ENCODE measurements around the gene ABTB2. TPM values are rescaled to one million over a fixed set of nuclear protein-coding genes. Genes with fewer than 3 reads are reported as not detected.

ABTB2 gene
- total and polyA plus RNA-seq, 4 donors, result 0.73 to 3.3 (median 2.7) TPM

GRCh38 chr11:34397811-34398210, 40.0 kb upstream of the ABTB2 start:
- Histone ChIP-seq H3K9me3 (ENCODE audit: control insufficient read depth in 4 of 4, insufficient read depth in 3 of 4, low read length in 3 of 4) (peaks cover 0 to 3% (median under 1%) of the 10 kb centered on the region in 4 donors), H3K4me1 (ENCODE audit: control insufficient read depth in 5 of 5, insufficient read depth in 5 of 5, low read length in 5 of 5) (no peaks in the 10 kb centered on the region), H3K27ac (ENCODE audit: low read depth in 1 of 2, low read length in 1 of 2) (no peak overlapping the region), H3K4me3 (no peak overlapping the region), H3K9ac (ENCODE audit: insufficient read depth in 1 of 2, low read length in 2 of 2) (no peak overlapping the region), H3K36me3 (ENCODE audit: control insufficient read depth in 4 of 4, insufficient read depth in 4 of 4, low read length in 4 of 4) (no peaks in the 10 kb centered on the region), H3K27me3 (ENCODE audit: control insufficient read depth in 3 of 3, insufficient read depth in 3 of 3, low read length in 2 of 3) (no peaks in the 10 kb centered on the region)
- TF ChIP-seq CTCF (IDR thresholded peaks at IDR 0.05; ENCODE audit: control extremely low read depth, extremely low read depth), result no peak
- no peak for ATAC-seq (ENCODE audit: insufficient read depth, low FRiP score)
- WGBS, 2 donors, result 81 to 82% methylated on average over 2 of the region's 2 CpGs
- DNase-seq, result no peak

GRCh38 chr11:34397120-34397519, 39.3 kb upstream of the ABTB2 start:
- TF ChIP-seq CTCF (IDR thresholded peaks at IDR 0.05; ENCODE audit: control extremely low read depth, extremely low read depth), result no peak
- Histone ChIP-seq H3K9me3 (ENCODE audit: control insufficient read depth in 4 of 4, insufficient read depth in 3 of 4, low read length in 3 of 4) (peaks cover 0 to 3% (median under 1%) of the 10 kb centered on the region in 4 donors), H3K27me3 (ENCODE audit: control insufficient read depth in 3 of 3, insufficient read depth in 3 of 3, low read length in 2 of 3) (no peaks in the 10 kb centered on the region), H3K27ac (ENCODE audit: low read depth in 1 of 2, low read length in 1 of 2) (no peak overlapping the region), H3K4me1 (ENCODE audit: control insufficient read depth in 5 of 5, insufficient read depth in 5 of 5, low read length in 5 of 5) (no peaks in the 10 kb centered on the region), H3K36me3 (ENCODE audit: control insufficient read depth in 4 of 4, insufficient read depth in 4 of 4, low read length in 4 of 4) (no peaks in the 10 kb centered on the region), H3K4me3 (no peak overlapping the region), H3K9ac (ENCODE audit: insufficient read depth in 1 of 2, low read length in 2 of 2) (no peak overlapping the region)
- DNase-seq (no peak), ATAC-seq (ENCODE audit: insufficient read depth, low FRiP score) (no peak)
- WGBS, 2 donors, result 80 to 98% methylated on average over 1 of the region's 1 CpG

GRCh38 chr11:34395916-34396550, 38.2 kb upstream of the ABTB2 start:
- 63 to 77% methylated on average over 1 of the region's 1 CpG for WGBS, 2 donors
- H3K9ac ChIP-seq (ENCODE audit: insufficient read depth in 1 of 2, low read length in 2 of 2), result no peak overlapping the region
- H3K4me1 ChIP-seq (ENCODE audit: control insufficient read depth in 5 of 5, insufficient read depth in 5 of 5, low read length in 5 of 5), result no peaks in the 10 kb centered on the region
- H3K36me3 ChIP-seq (ENCODE audit: control insufficient read depth in 4 of 4, insufficient read depth in 4 of 4, low read length in 4 of 4), result no peaks in the 10 kb centered on the region
- no peak overlapping the region for H3K27ac ChIP-seq (ENCODE audit: low read depth in 1 of 2, low read length in 1 of 2)
- H3K4me3 ChIP-seq, result no peak overlapping the region
- TF ChIP-seq CTCF (IDR thresholded peaks at IDR 0.05; ENCODE audit: control extremely low read depth, extremely low read depth), result no peak
- H3K27me3 ChIP-seq (ENCODE audit: control insufficient read depth in 3 of 3, insufficient read depth in 3 of 3, low read length in 2 of 3), result no peaks in the 10 kb centered on the region
- DNase-seq (no peak), ATAC-seq (ENCODE audit: insufficient read depth, low FRiP score) (no peak)
- H3K9me3 ChIP-seq (ENCODE audit: control insufficient read depth in 4 of 4, insufficient read depth in 3 of 4, low read length in 3 of 4), result peaks cover 0 to 3% (median under 1%) of the 10 kb centered on the region in 4 donors
